ENCODE data around the gene HORMAD2. TPM values are rescaled to one million over a fixed set of nuclear protein-coding genes. Genes with fewer than 3 reads are reported as not detected.

The HORMAD2 gene
- total and polyA plus RNA-seq, 9 of the 15 experiments (the other 6 are each of a cell fraction or from before 2014, with no cell fraction given), result not detected

DNA sequence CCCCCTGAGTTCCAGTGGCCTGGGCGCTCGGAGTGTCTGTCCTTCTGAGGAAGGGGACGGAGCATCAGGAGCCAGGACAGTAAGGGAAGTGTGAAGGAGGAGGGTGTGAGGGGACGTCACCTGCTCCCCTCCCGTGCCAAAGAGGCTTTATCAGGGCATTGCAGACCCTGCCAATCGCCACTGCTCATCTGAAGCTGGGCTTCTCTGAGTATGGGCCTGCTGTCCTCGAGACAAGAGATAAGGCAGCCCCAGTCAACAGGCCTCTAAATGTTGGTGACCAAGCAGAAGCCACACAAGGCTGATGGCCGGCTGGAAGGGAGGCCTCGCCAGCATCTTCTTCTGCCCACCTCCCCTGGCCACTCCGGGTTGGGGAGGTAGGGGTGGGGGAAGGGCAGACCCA lies 136.4 kb downstream of the HORMAD2 start (continued):
- TF ChIP-seq, protein P1, sequence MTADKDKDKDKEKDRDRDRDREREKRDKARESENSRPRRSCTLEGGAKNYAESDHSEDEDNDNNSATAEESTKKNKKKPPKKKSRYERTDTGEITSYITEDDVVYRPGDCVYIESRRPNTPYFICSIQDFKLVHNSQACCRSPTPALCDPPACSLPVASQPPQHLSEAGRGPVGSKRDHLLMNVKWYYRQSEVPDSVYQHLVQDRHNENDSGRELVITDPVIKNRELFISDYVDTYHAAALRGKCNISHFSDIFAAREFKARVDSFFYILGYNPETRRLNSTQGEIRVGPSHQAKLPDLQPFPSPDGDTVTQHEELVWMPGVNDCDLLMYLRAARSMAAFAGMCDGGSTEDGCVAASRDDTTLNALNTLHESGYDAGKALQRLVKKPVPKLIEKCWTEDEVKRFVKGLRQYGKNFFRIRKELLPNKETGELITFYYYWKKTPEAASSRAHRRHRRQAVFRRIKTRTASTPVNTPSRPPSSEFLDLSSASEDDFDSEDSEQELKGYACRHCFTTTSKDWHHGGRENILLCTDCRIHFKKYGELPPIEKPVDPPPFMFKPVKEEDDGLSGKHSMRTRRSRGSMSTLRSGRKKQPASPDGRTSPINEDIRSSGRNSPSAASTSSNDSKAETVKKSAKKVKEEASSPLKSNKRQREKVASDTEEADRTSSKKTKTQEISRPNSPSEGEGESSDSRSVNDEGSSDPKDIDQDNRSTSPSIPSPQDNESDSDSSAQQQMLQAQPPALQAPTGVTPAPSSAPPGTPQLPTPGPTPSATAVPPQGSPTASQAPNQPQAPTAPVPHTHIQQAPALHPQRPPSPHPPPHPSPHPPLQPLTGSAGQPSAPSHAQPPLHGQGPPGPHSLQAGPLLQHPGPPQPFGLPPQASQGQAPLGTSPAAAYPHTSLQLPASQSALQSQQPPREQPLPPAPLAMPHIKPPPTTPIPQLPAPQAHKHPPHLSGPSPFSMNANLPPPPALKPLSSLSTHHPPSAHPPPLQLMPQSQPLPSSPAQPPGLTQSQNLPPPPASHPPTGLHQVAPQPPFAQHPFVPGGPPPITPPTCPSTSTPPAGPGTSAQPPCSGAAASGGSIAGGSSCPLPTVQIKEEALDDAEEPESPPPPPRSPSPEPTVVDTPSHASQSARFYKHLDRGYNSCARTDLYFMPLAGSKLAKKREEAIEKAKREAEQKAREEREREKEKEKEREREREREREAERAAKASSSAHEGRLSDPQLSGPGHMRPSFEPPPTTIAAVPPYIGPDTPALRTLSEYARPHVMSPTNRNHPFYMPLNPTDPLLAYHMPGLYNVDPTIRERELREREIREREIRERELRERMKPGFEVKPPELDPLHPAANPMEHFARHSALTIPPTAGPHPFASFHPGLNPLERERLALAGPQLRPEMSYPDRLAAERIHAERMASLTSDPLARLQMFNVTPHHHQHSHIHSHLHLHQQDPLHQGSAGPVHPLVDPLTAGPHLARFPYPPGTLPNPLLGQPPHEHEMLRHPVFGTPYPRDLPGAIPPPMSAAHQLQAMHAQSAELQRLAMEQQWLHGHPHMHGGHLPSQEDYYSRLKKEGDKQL (CRISPR knock-in tag; IDR thresholded peaks at IDR 0.05; ENCODE audit: borderline replicate concordance), result no peak
- TF ChIP-seq CHCHD3 (CRISPR knock-in tag; IDR thresholded peaks at IDR 0.05) (no peak), NFRKB (IDR thresholded peaks at IDR 0.05; ENCODE audit: low read depth) (no peak), TCF3 (CRISPR knock-in tag; IDR thresholded peaks at IDR 0.05) (peak; percentile 99), AFF4 (CRISPR knock-in tag; IDR thresholded peaks at IDR 0.05) (no peak), ZSCAN32 (CRISPR knock-in tag; IDR thresholded peaks at IDR 0.05) (no peak), PHF8 (IDR thresholded peaks at IDR 0.05; ENCODE audit: borderline replicate concordance, low read length) (no peak), ZNF699 (CRISPR knock-in tag; IDR thresholded peaks at IDR 0.05; ENCODE audit: insufficient replicate concordance) (no peak)
- TF ChIP-seq, protein P2, sequence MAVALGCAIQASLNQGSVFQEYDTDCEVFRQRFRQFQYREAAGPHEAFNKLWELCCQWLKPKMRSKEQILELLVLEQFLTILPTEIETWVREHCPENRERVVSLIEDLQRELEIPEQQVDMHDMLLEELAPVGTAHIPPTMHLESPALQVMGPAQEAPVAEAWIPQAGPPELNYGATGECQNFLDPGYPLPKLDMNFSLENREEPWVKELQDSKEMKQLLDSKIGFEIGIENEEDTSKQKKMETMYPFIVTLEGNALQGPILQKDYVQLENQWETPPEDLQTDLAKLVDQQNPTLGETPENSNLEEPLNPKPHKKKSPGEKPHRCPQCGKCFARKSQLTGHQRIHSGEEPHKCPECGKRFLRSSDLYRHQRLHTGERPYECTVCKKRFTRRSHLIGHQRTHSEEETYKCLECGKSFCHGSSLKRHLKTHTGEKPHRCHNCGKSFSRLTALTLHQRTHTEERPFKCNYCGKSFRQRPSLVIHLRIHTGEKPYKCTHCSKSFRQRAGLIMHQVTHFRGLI (CRISPR knock-in tag; IDR thresholded peaks at IDR 0.05), result peak; percentile 72
